NCI-H2029 treated with DMSO at 0.1 percent for 48 hours (cell line): ENCODE results near the gene ZFHX3.

Source experiments
- DNase-seq: peaks from one replicate; lab custom pipeline; 2025; lab: John Stamatoyannopoulos, UW

Gene ZFHX3

DNA sequence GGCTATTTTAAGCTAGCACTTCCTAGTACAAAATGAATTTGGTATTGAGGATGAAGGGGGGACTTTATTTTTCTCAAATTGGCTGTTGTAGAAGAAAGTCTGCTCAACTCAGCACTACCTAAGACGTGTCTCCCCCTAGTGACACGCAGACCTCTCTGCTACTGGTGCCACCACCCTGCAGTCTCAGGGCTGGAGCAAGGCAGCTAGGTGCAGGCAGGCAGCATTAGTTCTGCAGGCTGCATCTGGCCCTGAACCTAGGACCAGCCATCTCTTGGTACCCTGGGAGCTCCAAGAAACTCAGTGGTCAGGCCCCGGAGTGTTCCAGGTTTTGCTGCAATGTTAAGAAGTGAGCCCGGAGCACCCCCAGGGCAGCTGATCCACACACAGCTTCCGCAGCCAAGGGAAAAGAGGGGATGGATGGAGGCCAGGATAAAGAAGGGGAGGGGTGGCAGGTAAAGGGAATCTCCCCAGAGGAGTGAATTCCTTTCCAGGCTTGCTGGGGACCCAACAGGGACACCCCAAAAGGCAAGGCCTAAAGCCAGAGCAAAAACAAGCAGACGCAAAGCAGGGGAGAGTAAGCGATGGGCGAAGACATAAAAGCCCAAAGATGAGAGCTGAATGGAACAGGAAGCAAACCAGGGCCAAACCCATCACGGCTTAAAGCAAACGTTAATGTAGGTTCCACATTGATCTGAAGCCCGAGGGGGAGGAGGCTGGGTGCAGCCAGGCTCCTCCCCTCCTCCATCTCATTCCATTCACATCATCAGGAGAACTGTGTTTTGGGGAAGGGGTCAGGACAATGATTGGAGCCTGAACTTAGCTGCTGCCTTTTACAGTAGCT, 200.5 kb downstream of the ZFHX3 start:
- no peak for DNase-seq

DNA sequence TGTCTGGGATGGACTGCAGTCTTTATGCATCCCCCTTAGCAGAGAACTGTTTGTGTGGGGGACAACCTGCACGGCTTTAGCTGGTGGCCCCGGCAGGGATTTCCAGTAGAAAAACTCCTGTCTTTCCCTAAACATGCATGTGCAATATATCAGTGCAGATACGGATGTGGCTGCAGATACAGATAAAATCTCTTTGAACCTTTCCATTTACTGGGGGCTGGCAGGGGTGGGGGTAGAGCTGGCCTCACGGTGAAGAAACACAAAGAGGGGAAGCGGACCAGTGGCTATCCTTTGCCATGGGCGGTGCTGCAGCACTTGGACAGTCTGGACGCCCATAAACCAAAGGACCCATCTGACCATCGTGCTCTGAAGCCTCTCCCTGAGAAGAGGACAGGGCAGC, 201.3 kb downstream of the ZFHX3 start:
- DNase-seq = no peak

DNA sequence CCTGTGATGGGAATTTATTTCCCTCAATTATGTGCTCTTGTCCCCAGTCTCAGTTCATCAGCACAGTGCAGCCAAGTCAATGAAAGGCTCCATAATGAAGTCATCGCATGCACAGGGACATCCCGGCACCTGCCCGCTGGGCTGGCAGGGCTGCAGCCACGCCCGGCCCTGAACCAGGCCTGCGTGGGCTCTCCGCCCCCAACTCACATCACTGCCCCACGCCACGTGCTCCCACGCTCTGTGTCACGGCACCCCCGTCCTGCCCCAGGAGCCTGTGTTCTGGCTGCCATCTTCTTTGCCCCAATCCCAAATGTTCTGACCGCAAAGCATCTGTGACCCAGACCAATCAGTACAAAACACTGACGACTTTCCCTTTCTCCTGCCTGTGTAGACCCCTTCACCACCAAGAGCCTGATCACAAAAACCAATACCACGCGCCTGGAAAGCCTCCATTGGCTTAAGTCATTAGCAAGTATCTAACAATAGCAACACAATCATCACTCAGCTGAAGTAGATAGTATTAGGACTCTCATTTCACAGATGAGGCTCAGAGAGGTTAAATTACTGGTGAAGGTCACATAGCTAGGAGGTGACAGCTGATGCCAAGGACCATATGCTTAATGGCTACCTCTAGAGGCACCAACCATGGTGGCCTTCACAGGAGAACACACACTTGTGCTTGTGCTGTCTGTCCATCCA, 202.5 kb downstream of the ZFHX3 start:
- DNase-seq = no peak

DNA sequence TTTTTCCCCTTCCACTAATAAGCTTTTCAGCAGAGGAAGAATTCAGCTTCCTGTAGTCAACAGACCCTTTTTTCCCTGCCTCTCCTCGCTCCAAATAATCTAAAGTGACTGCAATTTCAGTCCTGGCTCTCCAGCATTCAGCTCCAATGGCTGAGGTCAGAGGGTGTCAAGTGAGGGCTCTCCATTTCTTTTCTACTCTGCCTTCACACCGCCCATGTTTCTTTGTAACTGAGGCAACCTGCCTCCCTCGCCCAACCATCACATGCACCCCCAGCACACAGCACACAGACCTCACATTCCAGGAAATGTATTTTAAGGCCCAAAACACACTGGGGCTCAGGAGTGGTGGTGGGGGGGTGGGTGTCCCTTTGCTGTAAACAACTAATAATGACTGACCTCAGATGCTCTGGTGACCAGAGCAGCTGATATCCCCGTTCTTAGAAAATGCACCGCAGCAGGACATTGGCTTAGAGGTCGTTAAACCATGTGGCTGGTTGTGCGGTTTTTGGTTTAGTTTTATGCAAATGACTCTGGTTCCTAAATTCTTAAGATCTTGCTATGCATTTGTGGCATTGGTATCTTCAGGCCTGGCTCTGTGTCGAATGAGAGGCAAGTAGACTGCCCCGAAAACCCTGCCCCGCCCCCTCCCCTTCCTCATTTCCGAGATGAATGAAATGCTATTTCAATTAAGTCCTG, 203.6 kb downstream of the ZFHX3 start:
- no peak for DNase-seq

DNA sequence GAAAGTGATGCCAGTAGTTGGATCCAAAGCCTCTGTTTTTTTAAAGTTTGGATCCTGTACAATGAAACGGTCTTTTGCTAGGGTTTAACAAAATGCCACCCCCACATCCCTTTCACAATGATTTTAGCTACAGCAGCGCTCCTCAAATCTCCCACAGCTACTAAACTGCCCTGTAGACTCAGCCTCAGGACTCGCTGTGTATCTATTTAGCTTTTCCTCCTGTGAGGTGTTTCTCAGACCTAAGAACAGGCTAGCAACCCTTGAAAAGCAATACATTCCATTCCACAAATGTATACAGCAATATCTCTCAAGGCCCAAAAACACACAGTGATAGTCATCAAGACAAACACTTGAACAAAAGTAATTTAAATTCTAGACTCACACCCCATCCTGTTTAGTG, 206.4 kb downstream of the ZFHX3 start:
- DNase-seq = no peak

DNA sequence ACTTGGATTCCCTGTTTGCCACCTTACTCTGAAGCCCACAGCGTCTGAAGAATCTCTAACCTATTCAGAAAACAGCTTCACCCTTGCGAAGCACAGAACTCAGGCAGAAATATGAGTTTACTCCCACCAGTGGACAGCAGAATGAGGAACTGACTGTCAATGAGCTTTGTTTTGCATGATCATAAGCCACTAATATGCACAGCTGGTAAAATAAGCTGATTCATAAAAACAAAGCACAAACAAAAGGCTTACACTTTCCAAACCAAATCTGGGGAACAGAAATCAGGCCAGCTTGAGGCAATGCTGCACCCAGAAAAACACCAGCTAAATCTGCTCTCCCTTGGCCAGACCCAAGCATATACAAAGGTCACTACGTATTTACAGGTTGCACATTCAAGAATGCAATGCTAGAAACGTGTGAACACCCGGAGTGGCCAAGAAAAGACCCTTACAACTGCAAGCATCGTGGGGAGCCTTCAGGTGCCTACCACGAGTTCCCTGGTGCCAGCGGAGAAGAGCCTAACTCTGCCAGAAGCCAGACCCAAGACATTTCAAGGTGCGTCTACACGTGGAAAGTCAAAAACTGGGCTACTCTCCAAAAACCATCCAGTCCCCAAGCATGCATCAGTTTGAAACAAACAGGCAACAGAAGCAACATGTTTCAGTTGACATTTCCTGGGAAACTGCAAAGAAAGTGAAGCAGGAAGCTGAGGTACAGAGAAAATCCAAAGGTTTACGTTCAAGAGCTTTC, 207.1 kb downstream of the ZFHX3 start:
- no peak for DNase-seq

DNA sequence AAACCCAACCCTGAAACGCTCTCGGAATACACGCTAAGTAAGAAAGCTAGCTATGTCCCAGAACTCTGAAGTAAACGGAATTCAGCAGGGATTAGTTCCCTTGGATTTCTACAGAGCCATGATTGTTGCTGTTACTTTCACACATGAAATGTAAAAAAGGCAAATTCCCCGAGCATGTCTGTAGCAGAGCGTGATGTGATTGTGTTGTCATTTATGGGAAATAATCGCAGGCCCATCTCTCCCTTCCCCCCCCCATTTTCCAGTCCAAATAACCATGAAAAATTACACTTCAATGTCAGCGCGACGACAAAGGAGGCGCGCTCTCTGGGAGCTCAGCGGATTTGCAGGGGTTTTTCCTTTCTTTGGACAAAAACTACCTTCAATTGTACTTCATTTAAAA, 209.0 kb downstream of the ZFHX3 start:
- DNase-seq = no peak

DNA sequence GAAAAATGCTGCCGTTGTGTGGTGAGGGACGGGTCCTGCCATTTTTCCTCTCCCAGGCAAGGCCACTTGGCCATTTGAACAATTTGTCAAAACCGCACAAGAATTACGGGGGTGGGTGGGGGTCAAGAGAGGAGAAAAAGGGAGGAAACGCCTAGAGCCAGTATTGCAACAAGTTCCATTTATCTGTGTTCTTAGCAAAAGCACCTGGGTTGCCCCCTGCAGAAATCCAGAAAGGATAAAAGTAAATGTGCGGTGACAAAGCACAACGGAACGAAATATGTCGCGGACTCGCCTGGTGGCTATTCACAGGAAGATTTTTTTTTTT, 209.4 kb downstream of the ZFHX3 start:
- DNase-seq = no peak

DNA sequence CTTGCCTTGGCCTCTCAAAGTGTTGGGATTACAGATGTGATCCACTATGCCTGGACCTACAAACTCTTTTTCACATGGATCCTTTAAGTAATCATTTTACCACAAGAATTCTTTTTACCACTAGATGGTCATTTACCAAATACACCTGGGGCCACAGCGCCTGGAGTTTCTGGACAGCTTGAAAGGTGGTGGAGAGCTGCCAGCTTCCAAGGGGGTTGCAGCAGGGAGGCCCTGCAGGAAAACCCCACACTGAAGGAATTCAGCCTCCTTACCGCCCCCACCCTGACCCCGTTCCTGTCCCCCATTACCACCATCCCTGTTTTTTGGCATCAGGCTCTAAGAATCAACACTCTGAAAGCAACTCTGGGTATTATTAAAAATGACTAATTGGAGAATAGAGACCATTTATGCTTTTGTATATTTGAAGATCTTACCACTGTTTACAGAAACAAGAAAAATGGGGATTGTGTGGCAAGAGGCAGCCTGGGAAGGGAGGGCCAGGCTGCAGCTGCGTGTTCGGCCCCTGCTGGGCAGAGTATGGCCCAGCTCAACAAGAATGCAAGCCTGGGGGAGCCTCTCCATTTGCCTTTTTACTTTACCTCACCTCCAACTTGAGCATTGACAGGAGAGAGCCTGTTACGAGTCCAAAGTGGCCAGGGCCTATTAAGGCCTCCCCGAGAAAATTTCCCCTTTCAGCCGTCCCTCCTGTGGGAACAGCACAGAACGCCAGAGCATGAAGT, 209.9 kb downstream of the ZFHX3 start:
- no peak for DNase-seq

DNA sequence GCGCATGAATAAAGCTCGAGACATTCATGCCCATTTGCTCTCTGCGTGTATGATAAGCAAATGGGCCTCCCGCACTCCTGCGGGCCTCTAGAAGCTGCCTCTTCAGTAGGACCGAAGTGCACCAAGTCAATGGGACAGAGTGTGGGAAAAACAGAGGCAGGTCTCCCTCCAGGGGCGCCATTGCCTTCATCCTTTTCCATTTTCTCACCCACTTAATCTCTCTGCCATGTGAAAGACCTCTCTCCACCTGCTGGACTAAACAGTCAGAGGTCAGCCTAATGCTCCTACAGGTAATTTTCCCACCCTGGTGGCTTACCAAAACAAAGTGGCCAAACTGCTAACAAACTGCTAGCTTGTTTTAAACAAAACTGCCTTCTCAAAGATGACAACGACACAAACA, 210.9 kb downstream of the ZFHX3 start:
- DNase-seq = no peak

DNA sequence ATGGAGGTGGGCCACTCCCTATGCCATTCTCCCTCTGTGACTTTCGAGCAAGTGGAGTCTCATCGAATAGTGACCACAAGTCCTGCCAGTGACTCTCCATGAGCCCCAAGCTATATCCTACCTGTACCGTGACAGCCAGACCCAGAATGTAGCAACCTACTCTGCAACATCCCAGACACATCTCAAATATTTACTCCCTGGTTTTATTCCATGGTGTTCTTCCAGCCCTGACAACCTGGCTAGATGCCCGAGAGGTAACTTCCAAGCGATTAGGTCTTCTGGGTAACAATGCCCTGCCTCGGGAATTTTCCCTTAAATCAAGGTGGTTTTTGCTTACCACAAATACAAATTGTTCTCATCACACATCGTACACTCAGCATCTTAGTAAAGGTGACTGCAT, 211.7 kb downstream of the ZFHX3 start:
- DNase-seq = no peak

DNA sequence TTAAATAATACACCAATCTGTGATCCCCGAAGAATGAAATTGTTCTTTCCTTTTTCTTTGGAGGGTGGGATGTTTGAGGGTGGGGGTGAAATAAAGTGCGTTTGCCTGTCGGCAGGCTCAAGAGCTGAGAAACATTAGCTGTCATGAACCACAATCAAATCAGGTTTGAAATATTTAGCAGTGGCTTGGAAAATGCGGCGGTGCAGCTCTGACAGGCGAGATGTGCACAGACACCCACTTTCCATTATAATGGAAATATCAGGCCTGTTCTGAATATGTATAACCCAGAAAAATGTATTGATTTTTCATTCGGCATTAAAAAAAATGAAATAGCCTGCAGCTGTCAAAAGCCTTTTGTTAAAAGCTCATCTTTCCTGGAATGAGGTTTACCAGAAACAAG, 212.8 kb downstream of the ZFHX3 start:
- DNase-seq = no peak

DNA sequence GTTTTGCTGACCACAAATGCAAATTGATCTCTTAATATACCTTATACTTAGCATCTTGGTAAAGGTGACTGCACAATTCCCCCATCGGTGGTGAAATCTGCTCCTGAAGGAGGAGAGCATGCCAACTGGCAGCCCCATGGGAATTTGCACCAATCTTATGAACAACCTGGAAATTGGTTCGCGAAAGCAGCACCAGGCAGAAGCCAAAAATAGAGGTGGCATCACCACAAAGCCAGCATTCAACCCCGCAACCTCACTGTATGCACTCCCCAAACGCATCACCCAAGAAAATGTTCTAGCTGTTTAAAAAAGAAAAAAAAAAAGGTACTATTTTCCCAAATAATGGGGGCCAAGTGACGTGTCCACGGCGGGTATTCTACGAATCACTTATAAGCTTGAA, 213.4 kb downstream of the ZFHX3 start:
- DNase-seq = no peak

DNA sequence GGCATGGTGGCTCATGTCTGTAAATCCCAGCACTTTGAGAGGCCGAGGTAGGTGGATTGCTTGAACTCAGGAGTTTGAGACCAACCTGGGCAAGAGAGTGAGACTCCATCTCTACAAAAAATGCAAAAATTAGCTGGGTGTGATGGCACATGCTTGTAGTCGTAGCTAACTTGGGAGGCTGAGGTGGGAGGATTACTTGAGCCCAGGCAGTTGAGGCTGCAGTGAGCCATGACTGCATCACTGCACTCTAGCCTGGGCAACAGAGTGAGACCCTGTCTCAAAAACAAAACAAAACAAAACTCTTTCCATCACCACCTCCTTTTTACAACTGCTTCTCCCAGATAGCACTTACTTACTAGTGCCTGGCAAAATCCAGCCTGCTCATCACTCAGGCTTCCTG, 214.0 kb downstream of the ZFHX3 start:
- DNase-seq = no peak

DNA sequence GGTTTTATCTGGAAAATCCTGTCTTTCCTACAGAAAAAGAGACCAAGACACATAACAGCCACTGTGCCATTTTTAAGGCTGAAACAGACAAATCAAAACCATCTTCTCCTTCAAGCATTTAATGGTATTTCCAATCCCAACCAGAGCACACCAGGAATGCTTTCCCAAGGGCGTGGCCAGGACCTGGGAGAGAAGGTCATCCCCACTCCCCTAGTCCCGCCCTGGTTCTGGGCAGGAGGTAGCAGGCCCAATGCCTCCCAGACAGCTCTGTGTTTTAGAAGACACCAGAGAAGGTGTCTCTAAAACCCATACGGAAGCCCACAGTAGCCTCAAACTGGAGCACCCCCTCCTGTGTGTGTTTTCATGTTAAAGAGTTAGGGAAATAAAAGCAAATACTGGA, 214.4 kb downstream of the ZFHX3 start:
- no peak for DNase-seq

DNA sequence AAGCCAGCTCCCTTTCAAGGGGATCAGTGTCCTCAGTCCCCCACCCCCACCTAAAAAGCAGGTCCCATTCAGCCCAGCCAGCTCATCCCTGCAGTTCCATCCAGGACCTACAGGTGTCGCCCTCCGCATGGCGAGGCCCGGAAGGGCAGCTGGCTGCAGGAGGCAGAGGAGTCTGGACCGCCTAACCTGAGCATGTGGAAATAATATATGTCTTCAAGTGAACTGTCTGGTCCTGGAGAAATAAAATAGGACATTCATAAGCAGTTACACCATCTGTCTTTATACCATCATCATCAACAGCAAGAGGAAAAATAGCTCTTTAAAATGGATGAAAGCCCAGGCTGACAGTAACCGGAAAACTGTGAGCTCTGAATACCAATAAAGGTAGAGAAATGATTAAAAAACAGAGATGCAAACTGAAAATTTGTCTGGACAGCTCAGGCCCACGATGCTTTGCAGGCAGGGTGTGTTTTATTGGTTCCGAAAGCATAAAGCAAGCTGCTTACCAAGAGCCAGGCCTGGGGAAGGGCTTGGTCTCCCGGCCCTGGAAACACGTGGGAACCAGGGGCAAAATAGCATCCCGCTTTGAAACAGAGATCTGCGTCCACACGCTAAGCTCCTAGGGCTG, 215.2 kb downstream of the ZFHX3 start:
- no peak for DNase-seq

DNA sequence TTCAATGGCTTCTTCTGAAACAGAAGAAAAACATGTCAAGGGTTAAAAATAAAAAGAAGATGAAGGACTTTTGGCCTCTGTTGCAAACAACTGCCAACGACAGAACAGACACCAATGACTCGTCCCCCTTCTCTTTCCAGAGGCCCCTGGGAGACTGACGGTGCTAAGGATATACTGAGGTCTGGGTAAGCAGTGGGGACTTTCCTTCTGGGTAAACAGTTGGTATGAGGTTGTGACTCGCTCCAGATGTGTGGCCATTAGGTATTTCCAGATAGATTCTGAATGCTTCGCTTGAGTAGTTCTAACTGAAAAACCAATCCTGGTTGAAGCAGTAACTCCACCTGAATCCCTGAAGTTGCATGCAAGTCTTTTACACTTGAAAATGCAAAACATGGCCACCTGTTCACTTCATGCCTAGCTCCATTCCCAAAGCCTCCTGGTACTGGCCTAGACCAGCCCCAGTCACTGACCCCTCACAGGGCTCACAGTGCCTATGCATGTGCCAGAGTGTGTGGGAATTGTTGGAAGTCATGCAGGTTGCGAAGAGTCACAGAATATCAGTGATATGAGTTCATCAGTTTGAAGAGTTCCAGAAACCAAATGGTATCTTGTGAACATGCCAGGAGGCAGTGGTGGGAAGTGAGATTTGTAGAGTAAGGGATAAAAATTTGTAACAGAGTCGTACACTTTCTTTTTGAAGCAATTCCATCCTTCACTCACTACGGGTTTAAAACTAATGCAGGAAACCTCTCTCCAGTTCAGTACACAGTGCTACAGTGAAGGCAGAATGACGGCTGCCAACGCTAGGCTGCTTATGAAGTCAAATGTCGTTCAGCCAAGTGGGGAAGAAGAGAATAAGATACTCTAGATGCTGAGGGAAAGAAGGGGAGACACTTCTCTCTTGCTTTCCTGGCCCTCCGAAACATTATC, 217.8 kb downstream of the ZFHX3 start:
- no peak for DNase-seq

DNA sequence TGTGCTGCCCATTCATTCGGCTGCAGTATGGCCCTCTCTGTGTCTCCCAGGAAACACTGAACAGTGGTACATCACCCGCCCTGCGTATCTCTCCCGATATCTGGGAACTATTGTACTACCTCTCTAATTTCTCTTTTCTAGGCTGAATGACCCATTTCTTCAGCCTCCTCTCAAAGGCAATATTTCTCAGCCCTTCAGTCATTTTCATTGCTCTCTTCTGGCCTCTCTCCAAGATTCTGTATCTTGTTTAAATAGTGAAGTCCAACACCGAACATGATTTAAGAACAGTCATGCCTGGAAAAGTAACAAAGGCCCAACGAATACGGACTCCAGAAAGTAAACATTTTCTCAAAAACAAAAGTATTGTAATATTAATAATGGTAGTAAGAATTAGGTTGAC, 220.1 kb downstream of the ZFHX3 start:
- DNase-seq = no peak

DNA sequence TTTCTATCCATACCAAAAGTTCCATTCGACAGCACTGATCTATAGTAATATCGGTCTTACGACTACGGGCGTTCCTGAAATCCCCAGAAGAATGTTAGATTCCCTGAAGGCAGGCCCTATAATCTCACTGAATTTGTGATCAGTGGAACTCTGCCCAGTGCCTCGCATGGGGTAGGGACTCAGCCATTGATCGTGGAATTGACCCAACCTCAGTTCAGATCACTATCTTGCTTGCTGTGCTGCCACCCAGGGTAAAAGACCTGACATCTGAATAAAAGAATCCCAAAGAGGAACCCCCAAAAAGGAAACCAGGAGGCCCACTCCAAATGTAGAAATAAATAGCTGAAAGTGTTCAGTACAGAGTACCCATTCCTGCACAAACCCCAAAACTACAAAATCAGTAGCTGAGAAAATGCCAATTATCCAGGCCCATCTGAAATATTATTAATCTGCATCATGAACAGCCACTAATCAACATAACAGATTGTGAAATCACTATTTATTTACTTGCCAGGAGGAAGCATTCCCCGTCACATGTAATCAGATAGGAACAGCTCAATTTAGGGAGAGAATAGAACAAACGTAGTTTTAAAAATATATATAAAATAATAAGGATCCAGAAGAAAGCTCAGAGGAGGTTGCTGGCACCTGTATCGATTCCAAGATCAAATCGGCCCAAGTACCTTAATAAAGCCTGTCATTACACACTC, 221.9 kb downstream of the ZFHX3 start:
- no peak for DNase-seq

DNA sequence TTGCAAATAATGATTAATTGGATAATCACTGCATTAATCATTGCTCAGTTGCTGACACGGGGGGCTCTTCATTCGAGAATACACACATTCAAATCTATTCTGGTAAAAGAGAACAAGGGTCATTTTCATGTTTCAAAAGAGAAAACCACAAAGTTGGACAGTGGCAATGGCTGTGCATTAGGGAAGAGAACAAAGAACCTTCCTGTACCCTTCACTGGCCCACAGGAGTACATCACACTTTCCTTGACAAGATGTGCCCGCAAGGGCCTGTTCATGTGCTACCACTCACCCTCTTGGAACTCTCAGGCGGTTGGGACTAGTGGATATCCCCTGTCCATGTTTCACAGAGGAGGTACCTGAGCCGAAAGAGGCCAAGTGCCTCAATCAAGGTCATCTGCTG, 223.2 kb downstream of the ZFHX3 start:
- DNase-seq = no peak
